ENCODE measurements around the gene ARHGAP26.

DNA sequence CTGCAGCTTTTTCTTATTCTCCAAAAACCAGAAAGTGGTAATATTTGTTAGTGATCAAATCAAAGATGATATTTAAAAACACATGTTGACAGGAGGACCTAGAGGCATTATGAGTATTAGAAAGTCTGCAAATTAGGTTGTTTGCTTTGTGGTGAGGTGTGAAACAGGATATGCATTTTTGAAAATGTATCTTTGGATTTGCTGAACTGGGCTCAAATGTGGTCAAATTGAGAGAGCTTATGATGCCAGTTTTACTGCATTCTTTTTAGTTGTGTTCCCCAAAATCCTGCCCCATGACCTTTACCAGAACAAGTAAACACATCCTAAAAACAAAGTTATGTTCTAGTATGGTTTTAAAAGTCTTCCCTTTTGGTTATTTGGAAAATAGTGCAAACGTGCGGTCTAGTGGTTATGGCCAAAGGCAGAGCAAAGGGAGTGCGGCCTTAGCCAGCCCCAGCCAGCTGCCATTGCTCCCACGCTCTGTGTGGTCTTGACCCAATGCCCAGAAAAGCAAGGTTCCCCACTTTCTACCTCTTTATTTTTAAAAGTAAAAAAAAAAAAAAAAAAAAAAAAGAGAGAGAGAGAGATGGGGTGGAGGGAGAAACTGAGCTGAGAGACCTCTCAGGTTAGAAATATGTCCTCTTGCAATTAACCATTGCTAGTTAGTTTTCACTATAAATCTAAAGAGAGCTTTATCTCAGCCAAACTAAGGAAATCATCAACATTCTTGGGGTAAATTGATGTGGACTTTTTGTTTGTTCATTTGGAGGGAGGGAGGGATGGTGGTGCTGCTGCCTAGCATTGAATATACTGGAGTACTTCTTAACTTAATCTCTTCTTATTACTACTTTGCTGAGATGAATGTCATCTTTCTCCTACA is 176.6 kb downstream of the ARHGAP26 start:
- TF ChIP-seq YY1 (IDR thresholded peaks at IDR 0.05) = no peak
- no peak for TF ChIP-seq TAF1 (conservative IDR thresholded peaks at IDR 0.05)

All from liver (tissue), 2 donors.